K562 (cell line): ENCODE measurements around the gene PIP5K1B. TPM values are rescaled to one million over a fixed set of nuclear protein-coding genes. Genes with fewer than 3 reads are reported as not detected.
A peak's percentile ranks its signal among the peaks of the same experiment; 100 is the strongest.

ENCODE experiments used
- ATAC-seq: fragments of 200-7000 bp; cut with Tn5 transposase; 3 replicates; pipeline ENCODE4 v1.9.1; 2020; ENCODE audit warnings: moderate library complexity
- BruUV-seq: library from RNA; stranded (reverse); fragments of 400-500 nt; replicated peaks from 2 replicates; lab custom pipeline; 2021; lab: Mats Ljungman, UMichigan
- CTCF ChIA-PET: fragments of 300-600 bp; formaldehyde crosslinking; extraction: SDS; loops from one replicate; lab custom pipeline; 2021; ENCODE audit warnings: low intra/inter-chr PET ratio; lab: Yijun Ruan, JAX
- POLR2A ChIA-PET: fragments of 300-600, 350-650 bp; sonication (Branson Sonifier 250); formaldehyde crosslinking; extraction: SDS; loops from one replicate; lab custom pipeline; 2021; ENCODE audit warnings: antibody characterized with exemption, inconsistent platforms; lab: Yijun Ruan, JAX
- DNase-seq, 4 experiments: peaks; one replicate each; pipeline versions ENCODE4 v3.0.0 to v3.0.0-alpha.2; 2011 to 2018; ENCODE audit warnings: low spot score in 3 of 4, mixed read lengths in 3 of 4; ENCODE audit errors: extremely low read depth in 1 of 4
- FAIRE-seq: peaks from 2 replicates; lab custom pipeline; 2011; peaks lifted over from hg19 to GRCh38; lab: Jason Lieb, UNC
- H2AFZ ChIP-seq: 2 replicates; pipeline ENCODE4 v1.6.0; 2011; ENCODE audit warnings: low read depth, low read length, control low read depth, inconsistent platforms
- H3K27ac ChIP-seq: fragments of 200-600 bp; 3 replicates; pipeline ENCODE4 v1.8.0; 2011; ENCODE audit warnings: low read depth, mild to moderate bottlenecking, control low read depth, inconsistent platforms, low read length, moderate library complexity, mixed read lengths; ENCODE audit errors: extremely low read depth
- H3K27me3 ChIP-seq, 2 experiments: fragments of 300-600 bp in 1 of 2; 2 replicates in 1 of 2; 3 replicates in 1 of 2; pipeline versions ENCODE4 v1.6.0 to v1.8.0; 2011; ENCODE audit warnings: inconsistent platforms in 2 of 2, low read length in 2 of 2, mild to moderate bottlenecking in 1 of 2, mixed read lengths in 1 of 2, moderate library complexity in 1 of 2; ENCODE audit not compliant: control insufficient read depth in 2 of 2, insufficient read depth in 2 of 2
- H3K36me3 ChIP-seq: fragments of 300-600 bp; 3 replicates; pipeline ENCODE4 v1.8.0; 2011; ENCODE audit warnings: mild to moderate bottlenecking, low read length, inconsistent platforms; ENCODE audit not compliant: control insufficient read depth, insufficient read depth
- H3K4me1 ChIP-seq, 2 experiments: fragments of 200-600 bp in 1 of 2; replicated peaks in 1 of 2; 2 replicates in 1 of 2; 3 replicates in 1 of 2; pipeline versions ENCODE4 v1.5.1 to v1.8.0; 2011; ENCODE audit warnings: inconsistent platforms in 2 of 2, low read length in 2 of 2, mild to moderate bottlenecking in 1 of 2, mixed read lengths in 1 of 2, moderate library complexity in 1 of 2; ENCODE audit not compliant: control insufficient read depth in 2 of 2, insufficient read depth in 2 of 2
- H3K4me2 ChIP-seq: 2 replicates; pipeline ENCODE4 v1.6.1; 2011; ENCODE audit warnings: low read length, control low read depth, inconsistent platforms, mixed read lengths; ENCODE audit not compliant: insufficient read depth
- H3K4me3 ChIP-seq: fragments of 200-600 bp; sonication (generic), shearing (Covaris generic); 2 replicates; pipeline ENCODE4 v1.5.1; 2016; ENCODE audit warnings: control low read depth, inconsistent platforms
- H3K79me2 ChIP-seq: fragments of 200-600 bp; 3 replicates; pipeline ENCODE4 v1.8.0; 2011; ENCODE audit warnings: low read length, inconsistent platforms; ENCODE audit not compliant: control insufficient read depth, insufficient read depth
- H3K9ac ChIP-seq, 2 experiments: 2 replicates each; pipeline versions ENCODE4 v1.6.0 to v1.6.1; 2011; ENCODE audit warnings: low read depth in 2 of 2, low read length in 2 of 2, control low read depth in 1 of 2, inconsistent platforms in 1 of 2, mild to moderate bottlenecking in 1 of 2, mixed read lengths in 1 of 2; ENCODE audit not compliant: insufficient read depth in 1 of 2
- H3K9me1 ChIP-seq: one replicate; pipeline ENCODE4 v1.6.0; 2011; ENCODE audit warnings: inconsistent platforms, mild to moderate bottlenecking, low read length, moderate library complexity; ENCODE audit not compliant: control insufficient read depth, insufficient read depth
- H3K9me3 ChIP-seq: replicated peaks from 2 replicates; pipeline ENCODE4 v1.5.1; 2011; ENCODE audit warnings: low read depth, low read length, inconsistent platforms; ENCODE audit not compliant: control insufficient read depth, insufficient read depth
- H4K20me1 ChIP-seq: replicated peaks from 2 replicates; pipeline ENCODE4 v1.6.1; 2011; ENCODE audit warnings: low read length, inconsistent platforms, mixed read lengths; ENCODE audit not compliant: control insufficient read depth, insufficient read depth
- PHF21A ChIP-seq: fragments of 450-650 bp; IDR thresholded peaks from 2 replicates; pipeline ENCODE4 v1.6.1; 2017; ENCODE audit warnings: low read depth, borderline replicate concordance
- WGBS: fragments of 100-300 bp; shearing (Covaris generic); methylation state at CpG from one replicate; pipeline ENCODE4 v1.1.6; 2016; ENCODE audit warnings: low coverage, mixed read lengths; ENCODE audit not compliant: insufficient coverage; ENCODE audit errors: missing lambda C conversion rate; 5-methylcytosine and 5-hydroxymethylcytosine counted together
- in situ Hi-C: fragments of 300-500 bp; cut with MboI; formaldehyde crosslinking; loops from 4 replicates; pipeline ENCODE4 v1.15.0; 2018; ENCODE audit warnings: inconsistent platforms, mixed read lengths
- intact Hi-C: fragments of 100-400 bp; cut with micrococcal nuclease; formaldehyde crosslinking; loops from 2 replicates; pipeline ENCODE4 v1.14.2; 2022
- polyA plus RNA-seq, 8 experiments: library from polyadenylated mRNA; depleted of rRNA in 4 of 8; stranded (reverse) in 5 of 8; unstranded in 3 of 8; fragments of >200 nt; fragmentation: Nextera tagmentation in 2 of 8; fragmentation: Illumina TruSeq in 1 of 8; extraction: Ambion mirVana in 2 of 8; extraction: Trizol in 1 of 8; gene quantifications; 2 replicates each; pipeline versions ENCODE4 v1.2.1 to v1.2.3, GENCODE V29; 2011 to 2014; ENCODE audit warnings: inconsistent platforms in 1 of 8, missing spikeins in 1 of 8
- total RNA-seq, 7 experiments: library from RNA; depleted of rRNA in 6 of 7; stranded (reverse); fragments of >200 nt in 6 of 7; fragmentation: Illumina TruSeq in 2 of 7; extraction: Trizol in 2 of 7; gene quantifications; 2 replicates each; pipeline versions ENCODE4 v1.2.1 to v1.2.3, GENCODE V29; 2011 to 2021; ENCODE audit warnings: low replicate concordance in 1 of 7
- TF ChIP-seq, protein P1 (sequence below), 2 experiments: fragments of 450-650 bp; formaldehyde crosslinking in 1 of 2; IDR thresholded peaks; 2 replicates each; pipeline versions ENCODE4 v1.4.0 to v1.6.1; 2014 to 2020; ENCODE audit warnings: mild to moderate bottlenecking in 2 of 2, borderline replicate concordance in 1 of 2, low read depth in 1 of 2

Gene PIP5K1B
- total and polyA plus RNA-seq, 9 of the 15 experiments (the other 6 are each of a cell fraction or from before 2014, with no cell fraction given): 3.1 to 12.9 (median 7.4) TPM

DNA sequence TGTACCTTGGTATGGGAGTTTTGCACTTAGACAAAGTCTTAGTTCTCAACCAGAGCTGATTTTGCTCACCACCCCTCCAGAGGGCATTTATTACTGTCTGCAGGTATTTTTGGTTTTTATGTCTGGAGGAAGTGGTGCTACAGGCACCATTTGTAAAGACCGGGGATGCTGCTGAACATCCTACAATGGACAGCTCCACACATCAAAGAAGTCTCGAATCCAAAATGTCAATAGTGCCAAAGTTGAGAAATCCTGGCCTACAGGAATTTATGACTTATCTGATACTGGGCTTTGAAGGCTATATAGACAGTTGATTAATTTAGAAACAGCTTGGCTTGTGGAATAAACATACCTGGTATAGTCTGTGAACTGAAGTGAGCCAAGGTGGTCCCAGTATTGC lies 137.5 kb downstream of the PIP5K1B start:
- FAIRE-seq: no peak
- WGBS: 84% methylated on average over 2 of the region's 2 CpGs

More for the DNA sequence above, 137.5 kb downstream of the PIP5K1B start:
- no peak for DNase-seq
- no peak overlapping the region for H3K4me3 ChIP-seq
- no peaks in the 10 kb centered on the region for H3K9me1 ChIP-seq
- H3K79me2 ChIP-seq: no peaks in the 10 kb centered on the region
- H2AFZ ChIP-seq: no peak overlapping the region
- H3K9me3 ChIP-seq: no peaks in the 10 kb centered on the region
- ChIA-PET CTCF (no interaction called here), POLR2A (no interaction called here)
- no peaks in the 10 kb centered on the region; a peak in 1 of 5 replicates for H3K4me1 ChIP-seq
- BruUV-seq: no TSS peak
- intact Hi-C loops: loop anchor here (5.0 to 10.0 kb wide), 3 partner anchors 58 to 260 kb away; partner anchors contain the start of gene PIP5K1B
- in situ Hi-C loops: no loop called here
- H3K27me3 ChIP-seq: no peaks in the 10 kb centered on the region
- no peaks in the 10 kb centered on the region for H4K20me1 ChIP-seq
- H3K36me3 ChIP-seq: no peaks in the 10 kb centered on the region
- ATAC-seq: no peak
- TF ChIP-seq PHF21A: no peak
- TF ChIP-seq, protein P1, sequence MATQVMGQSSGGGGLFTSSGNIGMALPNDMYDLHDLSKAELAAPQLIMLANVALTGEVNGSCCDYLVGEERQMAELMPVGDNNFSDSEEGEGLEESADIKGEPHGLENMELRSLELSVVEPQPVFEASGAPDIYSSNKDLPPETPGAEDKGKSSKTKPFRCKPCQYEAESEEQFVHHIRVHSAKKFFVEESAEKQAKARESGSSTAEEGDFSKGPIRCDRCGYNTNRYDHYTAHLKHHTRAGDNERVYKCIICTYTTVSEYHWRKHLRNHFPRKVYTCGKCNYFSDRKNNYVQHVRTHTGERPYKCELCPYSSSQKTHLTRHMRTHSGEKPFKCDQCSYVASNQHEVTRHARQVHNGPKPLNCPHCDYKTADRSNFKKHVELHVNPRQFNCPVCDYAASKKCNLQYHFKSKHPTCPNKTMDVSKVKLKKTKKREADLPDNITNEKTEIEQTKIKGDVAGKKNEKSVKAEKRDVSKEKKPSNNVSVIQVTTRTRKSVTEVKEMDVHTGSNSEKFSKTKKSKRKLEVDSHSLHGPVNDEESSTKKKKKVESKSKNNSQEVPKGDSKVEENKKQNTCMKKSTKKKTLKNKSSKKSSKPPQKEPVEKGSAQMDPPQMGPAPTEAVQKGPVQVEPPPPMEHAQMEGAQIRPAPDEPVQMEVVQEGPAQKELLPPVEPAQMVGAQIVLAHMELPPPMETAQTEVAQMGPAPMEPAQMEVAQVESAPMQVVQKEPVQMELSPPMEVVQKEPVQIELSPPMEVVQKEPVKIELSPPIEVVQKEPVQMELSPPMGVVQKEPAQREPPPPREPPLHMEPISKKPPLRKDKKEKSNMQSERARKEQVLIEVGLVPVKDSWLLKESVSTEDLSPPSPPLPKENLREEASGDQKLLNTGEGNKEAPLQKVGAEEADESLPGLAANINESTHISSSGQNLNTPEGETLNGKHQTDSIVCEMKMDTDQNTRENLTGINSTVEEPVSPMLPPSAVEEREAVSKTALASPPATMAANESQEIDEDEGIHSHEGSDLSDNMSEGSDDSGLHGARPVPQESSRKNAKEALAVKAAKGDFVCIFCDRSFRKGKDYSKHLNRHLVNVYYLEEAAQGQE (IDR thresholded peaks at IDR 0.05; ENCODE audit: borderline replicate concordance): 0 out of 2 replicates have a peak, but pooled peaks have one; percentile 11
- TF ChIP-seq, protein P1 (CRISPR knock-in tag; IDR thresholded peaks at IDR 0.05; ENCODE audit: low read depth): no peak
- H3K4me2 ChIP-seq: no peak overlapping the region
- no peak overlapping the region for H3K27ac ChIP-seq
- no peak overlapping the region for H3K9ac ChIP-seq
